ENCODE measurements around the gene RNF151. TPM values are rescaled to one million over a fixed set of nuclear protein-coding genes. Genes with fewer than 3 reads are reported as not detected.
"Not testable (repeated sequence)": the region's sequence is repeated elsewhere in the genome, so short reads cannot be mapped to it uniquely, and the experiment has no call there.

The RNF151 gene
- total RNA-seq, 6 donors from 2014 or later: 0.37 TPM; not detected in 5

DNA sequence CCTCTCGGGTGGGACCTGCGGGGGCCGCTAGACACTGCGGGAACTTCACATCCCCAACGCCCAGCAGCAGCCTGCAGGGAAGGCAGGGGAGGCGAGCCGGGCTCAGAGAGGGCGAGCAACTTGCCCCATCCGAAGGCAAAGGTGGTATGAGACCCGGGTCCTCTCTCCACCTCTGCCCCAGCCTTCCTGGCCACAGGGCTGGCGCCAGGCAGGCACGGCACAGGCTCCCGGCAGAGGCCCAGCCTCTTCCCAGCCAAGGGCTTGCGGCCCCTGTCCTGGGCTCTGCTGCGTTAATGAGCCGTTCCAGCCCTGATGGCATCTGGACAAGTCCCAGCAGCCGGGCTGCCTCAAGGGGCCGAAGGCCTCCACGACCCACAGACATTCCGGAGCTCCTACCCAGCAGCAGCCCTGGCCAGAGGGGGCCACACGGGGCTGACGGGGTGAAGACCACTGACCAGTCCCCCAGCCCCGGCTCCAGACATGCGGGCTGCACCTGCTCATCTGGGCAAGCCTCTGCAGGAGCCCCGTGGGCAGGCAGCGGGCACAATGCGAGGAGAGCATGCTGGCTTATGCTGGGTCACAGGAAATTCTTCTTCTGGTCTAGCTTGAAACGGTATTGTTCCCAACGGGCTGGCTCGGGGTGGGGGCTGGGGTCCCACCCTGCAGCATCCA, 47.2 kb upstream of the RNF151 start:
- Histone ChIP-seq H3K27ac (no peak overlapping the region), H3K27me3 (peaks cover 0 to 44% (median 29%) of the 10 kb centered on the region in 4 donors), H3K9me3 (no peaks in the 10 kb centered on the region), H3K4me1 (peaks cover 8 to 28% (median 18%) of the 10 kb centered on the region in 4 donors), H3K36me3 (no peaks in the 10 kb centered on the region), H3K4me3 (no peak overlapping the region)
- no peak for ATAC-seq (ENCODE audit: low FRiP score in 2 of 2)
- DNase-seq: peak in 1 of 2 donors; percentile 71
- no peak for TF ChIP-seq EP300 (IDR thresholded peaks at IDR 0.05)
- TF ChIP-seq, protein P1, sequence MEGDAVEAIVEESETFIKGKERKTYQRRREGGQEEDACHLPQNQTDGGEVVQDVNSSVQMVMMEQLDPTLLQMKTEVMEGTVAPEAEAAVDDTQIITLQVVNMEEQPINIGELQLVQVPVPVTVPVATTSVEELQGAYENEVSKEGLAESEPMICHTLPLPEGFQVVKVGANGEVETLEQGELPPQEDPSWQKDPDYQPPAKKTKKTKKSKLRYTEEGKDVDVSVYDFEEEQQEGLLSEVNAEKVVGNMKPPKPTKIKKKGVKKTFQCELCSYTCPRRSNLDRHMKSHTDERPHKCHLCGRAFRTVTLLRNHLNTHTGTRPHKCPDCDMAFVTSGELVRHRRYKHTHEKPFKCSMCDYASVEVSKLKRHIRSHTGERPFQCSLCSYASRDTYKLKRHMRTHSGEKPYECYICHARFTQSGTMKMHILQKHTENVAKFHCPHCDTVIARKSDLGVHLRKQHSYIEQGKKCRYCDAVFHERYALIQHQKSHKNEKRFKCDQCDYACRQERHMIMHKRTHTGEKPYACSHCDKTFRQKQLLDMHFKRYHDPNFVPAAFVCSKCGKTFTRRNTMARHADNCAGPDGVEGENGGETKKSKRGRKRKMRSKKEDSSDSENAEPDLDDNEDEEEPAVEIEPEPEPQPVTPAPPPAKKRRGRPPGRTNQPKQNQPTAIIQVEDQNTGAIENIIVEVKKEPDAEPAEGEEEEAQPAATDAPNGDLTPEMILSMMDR (IDR thresholded peaks at IDR 0.05): no peak
- no peak for TF ChIP-seq POLR2A (IDR thresholded peaks at IDR 0.05)
- no peak for TF ChIP-seq POLR2AphosphoS5 (IDR thresholded peaks at IDR 0.05)
- WGBS, 2 donors: 32 to 34% methylated on average over 17 to 30 of the region's 30 CpGs

DNA sequence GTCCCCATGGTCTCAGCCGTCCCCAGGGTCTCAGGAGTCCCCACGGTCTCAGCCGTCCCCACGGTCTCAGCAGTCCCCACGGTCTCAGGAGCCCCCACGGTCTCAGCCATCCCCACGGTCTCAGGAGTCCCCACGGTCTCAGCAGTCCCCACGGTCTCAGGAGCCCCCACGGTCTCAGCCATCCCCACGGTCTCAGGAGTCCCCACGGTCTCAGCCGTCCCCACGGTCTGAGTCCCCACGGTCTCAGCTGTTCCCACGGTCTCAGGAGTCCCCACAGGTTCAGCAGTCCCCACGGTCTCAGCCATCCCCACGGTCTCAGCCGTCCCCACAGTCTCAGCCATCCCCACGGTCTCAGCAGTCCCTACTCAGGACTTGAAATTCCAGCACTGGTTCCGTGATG, 46.5 kb upstream of the RNF151 start:
- H3K4me1 ChIP-seq: peaks cover 8 to 28% (median 17%) of the 10 kb centered on the region in 4 donors
- not testable (repeated sequence) for ATAC-seq (ENCODE audit: low FRiP score in 2 of 2); DNase-seq; H3K9me3 ChIP-seq; H3K27ac ChIP-seq; H3K4me3 ChIP-seq; H3K36me3 ChIP-seq
- 58 to 67% methylated on average over 15 to 19 of the region's 21 CpGs for WGBS, 2 donors
- peaks cover 0 to 44% (median 29%) of the 10 kb centered on the region in 4 donors for H3K27me3 ChIP-seq

DNA sequence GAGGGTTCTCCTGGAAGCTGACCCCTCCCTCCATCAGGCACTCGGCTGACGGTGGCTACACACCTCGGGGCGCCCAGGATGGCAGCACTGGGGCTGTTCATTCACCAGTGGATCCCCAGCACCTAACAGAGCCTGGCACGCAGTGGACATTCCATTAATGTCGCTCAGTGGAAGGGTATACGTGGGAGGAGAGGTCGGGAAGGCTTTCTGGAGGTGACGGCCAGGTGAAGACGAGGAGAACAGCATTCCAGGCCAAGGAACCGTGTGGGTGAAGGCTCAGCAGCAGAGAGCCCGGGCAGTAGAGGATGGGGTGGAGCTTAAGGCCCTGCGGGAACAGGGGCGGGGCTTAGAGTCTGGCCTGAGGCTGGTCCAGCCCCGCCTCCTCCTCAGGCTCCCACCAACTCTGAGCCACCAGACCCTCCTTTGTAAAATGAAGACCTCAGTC, 45.9 kb upstream of the RNF151 start:
- ATAC-seq (ENCODE audit: low FRiP score in 2 of 2): peak in 1 of 2 donors; percentile 52
- H3K27me3 ChIP-seq: peaks cover 0 to 44% (median 29%) of the 10 kb centered on the region in 4 donors
- 7 to 11% methylated on average over 14 to 15 of the region's 15 CpGs for WGBS, 2 donors

DNA sequence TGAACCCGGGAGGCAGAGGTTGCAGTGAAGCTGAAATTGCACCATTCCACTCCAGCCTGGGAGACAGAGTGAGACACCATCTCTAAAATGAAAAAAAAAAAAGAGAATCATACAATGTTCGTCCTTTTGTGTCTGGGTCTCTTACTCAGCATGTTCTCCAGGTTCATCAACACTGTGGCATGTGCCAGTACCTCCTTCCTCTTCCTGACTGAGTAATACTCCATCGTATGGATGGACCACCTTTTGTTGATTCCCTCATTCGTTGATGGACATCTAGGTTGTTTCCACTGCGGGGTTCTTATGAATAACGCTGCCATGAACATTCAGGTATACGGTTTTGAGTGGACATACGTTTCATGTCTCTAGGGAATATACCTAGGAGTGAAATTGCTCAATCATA, 44.3 kb upstream of the RNF151 start:
- DNase-seq (no peak), ATAC-seq (ENCODE audit: low FRiP score in 2 of 2) (no peak)
- Histone ChIP-seq H3K36me3 (no peaks in the 10 kb centered on the region), H3K27ac (no peak overlapping the region), H3K4me3 (no peak overlapping the region), H3K27me3 (peaks cover 0 to 40% (median 27%) of the 10 kb centered on the region in 4 donors), H3K9me3 (no peaks in the 10 kb centered on the region), H3K4me1 (peaks cover 8 to 28% (median 17%) of the 10 kb centered on the region in 4 donors)
- WGBS, 2 donors: 72 to 83% methylated on average over 8 of the region's 8 CpGs
- TF ChIP-seq EP300 (IDR thresholded peaks at IDR 0.05): no peak
- TF ChIP-seq POLR2AphosphoS5 (IDR thresholded peaks at IDR 0.05): no peak
- TF ChIP-seq POLR2A (IDR thresholded peaks at IDR 0.05): no peak
- TF ChIP-seq, protein P1 (IDR thresholded peaks at IDR 0.05): no peak

More for the DNA sequence above, 45.9 kb upstream of the RNF151 start:
- peak in 1 of 2 donors; percentile 75 for DNase-seq
- no peaks in the 10 kb centered on the region for H3K36me3 ChIP-seq
- no peak overlapping the region for H3K27ac ChIP-seq
- H3K4me1 ChIP-seq: peaks cover 8 to 28% (median 17%) of the 10 kb centered on the region in 4 donors
- no peak for TF ChIP-seq POLR2A (IDR thresholded peaks at IDR 0.05)
- no peak for TF ChIP-seq EP300 (IDR thresholded peaks at IDR 0.05)
- no peak for TF ChIP-seq POLR2AphosphoS5 (IDR thresholded peaks at IDR 0.05)
- TF ChIP-seq, protein P1 (IDR thresholded peaks at IDR 0.05): no peak
- no peak overlapping the region for H3K4me3 ChIP-seq
- no peaks in the 10 kb centered on the region for H3K9me3 ChIP-seq

DNA sequence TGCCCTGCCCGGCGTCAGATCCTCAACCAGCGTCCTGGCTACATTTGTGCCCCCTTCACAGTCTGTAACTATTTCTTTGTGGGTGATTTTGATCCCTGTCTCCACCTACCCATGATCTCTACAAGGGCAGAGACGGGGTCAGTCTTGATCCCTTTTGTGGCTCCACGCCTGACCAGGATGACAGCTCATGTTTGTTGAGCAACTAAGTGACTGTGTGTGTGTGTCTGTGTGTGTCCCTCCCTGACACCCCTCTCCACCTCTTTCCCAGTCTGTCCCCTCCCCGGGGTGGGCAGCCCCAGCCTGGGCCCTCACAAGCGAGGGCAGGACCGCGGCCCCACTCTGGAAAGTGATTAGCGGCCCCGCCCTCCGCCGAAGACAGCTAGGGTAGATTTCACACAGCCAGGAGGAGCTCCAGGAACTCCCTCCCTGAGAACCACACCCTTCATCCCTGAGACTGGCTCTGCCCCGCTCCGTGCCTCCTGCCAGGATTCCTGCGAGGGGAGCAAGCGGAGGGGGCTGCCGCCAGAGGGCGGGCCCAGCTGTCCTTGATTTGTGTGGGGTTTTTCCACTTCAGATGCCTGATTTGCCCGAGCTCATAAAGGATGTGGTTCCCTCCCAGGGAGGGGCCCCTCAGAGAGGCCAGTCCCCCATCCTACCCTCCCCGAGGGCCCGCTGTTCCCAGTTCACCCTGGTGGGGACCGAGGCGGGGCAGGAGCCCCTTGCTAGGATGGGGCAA, 43.2 kb upstream of the RNF151 start:
- Histone ChIP-seq H3K4me3 (no peak overlapping the region), H3K27ac (no peak overlapping the region), H3K4me1 (peaks cover 5 to 19% (median 12%) of the 10 kb centered on the region in 4 donors), H3K9me3 (no peaks in the 10 kb centered on the region), H3K36me3 (no peaks in the 10 kb centered on the region), H3K27me3 (peaks cover 0 to 29% (median 23%) of the 10 kb centered on the region in 4 donors)
- peak; percentile 35 to 45 for ATAC-seq (ENCODE audit: low FRiP score in 2 of 2)
- 17 to 42% methylated on average over 6 to 23 of the region's 24 CpGs for WGBS, 2 donors
- no peak for TF ChIP-seq POLR2AphosphoS5 (IDR thresholded peaks at IDR 0.05)
- TF ChIP-seq, protein P1 (IDR thresholded peaks at IDR 0.05): peak in 4 of 6 experiments; percentile 18 to 38 (median 22)
- TF ChIP-seq POLR2A (IDR thresholded peaks at IDR 0.05): no peak
- TF ChIP-seq EP300 (IDR thresholded peaks at IDR 0.05): no peak
- DNase-seq: peak; percentile 45 to 75
